Vagina (tissue), 2 donors: ENCODE measurements around the gene CYP20A1. TPM values are rescaled to one million over a fixed set of nuclear protein-coding genes. Genes with fewer than 3 reads are reported as not detected.
A peak's percentile ranks its signal among the peaks of the same experiment; 100 is the strongest.

Source experiments
- DNase-seq, 2 donors: peaks; one replicate each; pipeline ENCODE4 v3.0.0-alpha.2; 2017; ENCODE audit errors: extremely low spot score in 2 of 2
- H3K27ac ChIP-seq: fragments of 200-600 bp; sonication (generic); one replicate; pipeline ENCODE4 v1.5.1; 2019
- H3K27me3 ChIP-seq: fragments of 200-600 bp; sonication (generic); one replicate; pipeline ENCODE4 v1.5.1; 2019
- H3K36me3 ChIP-seq, 2 donors: fragments of 200-600 bp; sonication (generic); one replicate each; pipeline ENCODE4 v1.5.1; 2017 to 2019
- H3K4me1 ChIP-seq: fragments of 200-600 bp; sonication (generic); one replicate; pipeline ENCODE4 v1.5.1; 2019
- H3K4me3 ChIP-seq, 2 donors: fragments of 200-600 bp; sonication (generic); 1 replicate in 1 of 2; 2 replicates in 1 of 2; pipeline ENCODE4 v1.5.1; 2016 to 2019
- H3K9me3 ChIP-seq: fragments of 200-600 bp; sonication (generic); one replicate; pipeline ENCODE4 v1.5.1; 2019
- POLR2A ChIP-seq, 2 donors: fragments of 450-650 bp; IDR thresholded peaks; one replicate each; pipeline ENCODE4 v1.6.1; 2017; ENCODE audit warnings: antibody characterized with exemption in 2 of 2, mild to moderate bottlenecking in 2 of 2, moderate library complexity in 2 of 2
- POLR2AphosphoS5 ChIP-seq, 2 donors: sonication (generic); formaldehyde crosslinking; IDR thresholded peaks; one replicate each; pipeline ENCODE4 v1.9.0; 2017; ENCODE audit warnings: antibody characterized with exemption in 2 of 2, mild to moderate bottlenecking in 2 of 2, low read depth in 1 of 2; ENCODE audit not compliant: insufficient read depth in 1 of 2
- intact Hi-C: fragments of 100-400 bp; cut with DNase I; formaldehyde crosslinking; loops from one replicate; pipeline ENCODE4 v1.15.1; 2023
- total RNA-seq: library from RNA; depleted of rRNA; stranded (reverse); fragments of >200 nt; gene quantifications from one replicate; pipeline ENCODE4 v1.2.3, GENCODE V29; 2016
- TF ChIP-seq, protein P1 (sequence below), 3 experiments: fragments of 450-650 bp in 2 of 3; fragments of 200-600 bp in 1 of 3; sonication (generic) in 1 of 3; IDR thresholded peaks; one replicate each; pipeline ENCODE4 v1.5.1; 2017 to 2019; ENCODE audit warnings: antibody characterized with exemption in 3 of 3, mild to moderate bottlenecking in 2 of 3, moderate library complexity in 2 of 3

CYP20A1 gene
- total RNA-seq, 1 donor from 2014 or later: 19.4 TPM

- Histone ChIP-seq H3K9me3 (no peaks in the 10 kb centered on the region), H3K36me3 (no peaks in the 10 kb centered on the region), H3K27me3 (no peaks in the 10 kb centered on the region), H3K4me3 (peak overlapping the region in 1 of 2 donors; percentile 74), H3K27ac (peak overlapping the region; percentile 93), H3K4me1 (peaks cover 30% of the 10 kb centered on the region)
- TF ChIP-seq POLR2A (IDR thresholded peaks at IDR 0.05) (no peak), POLR2AphosphoS5 (IDR thresholded peaks at IDR 0.05; ENCODE audit: insufficient read depth in 1 of 2, low read depth in 1 of 2) (no peak)
- TF ChIP-seq, protein P1, sequence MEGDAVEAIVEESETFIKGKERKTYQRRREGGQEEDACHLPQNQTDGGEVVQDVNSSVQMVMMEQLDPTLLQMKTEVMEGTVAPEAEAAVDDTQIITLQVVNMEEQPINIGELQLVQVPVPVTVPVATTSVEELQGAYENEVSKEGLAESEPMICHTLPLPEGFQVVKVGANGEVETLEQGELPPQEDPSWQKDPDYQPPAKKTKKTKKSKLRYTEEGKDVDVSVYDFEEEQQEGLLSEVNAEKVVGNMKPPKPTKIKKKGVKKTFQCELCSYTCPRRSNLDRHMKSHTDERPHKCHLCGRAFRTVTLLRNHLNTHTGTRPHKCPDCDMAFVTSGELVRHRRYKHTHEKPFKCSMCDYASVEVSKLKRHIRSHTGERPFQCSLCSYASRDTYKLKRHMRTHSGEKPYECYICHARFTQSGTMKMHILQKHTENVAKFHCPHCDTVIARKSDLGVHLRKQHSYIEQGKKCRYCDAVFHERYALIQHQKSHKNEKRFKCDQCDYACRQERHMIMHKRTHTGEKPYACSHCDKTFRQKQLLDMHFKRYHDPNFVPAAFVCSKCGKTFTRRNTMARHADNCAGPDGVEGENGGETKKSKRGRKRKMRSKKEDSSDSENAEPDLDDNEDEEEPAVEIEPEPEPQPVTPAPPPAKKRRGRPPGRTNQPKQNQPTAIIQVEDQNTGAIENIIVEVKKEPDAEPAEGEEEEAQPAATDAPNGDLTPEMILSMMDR (IDR thresholded peaks at IDR 0.05): no peak
- intact Hi-C loops: no loop called here
- no peak for DNase-seq
Measured at GRCh38 chr2:203237346-203238238, 1.2 kb upstream of the CYP20A1 start.

GRCh38 chr2:203238292-203238703 lies 520 bp upstream of the CYP20A1 start:
- no peaks in the 10 kb centered on the region for H3K9me3 ChIP-seq
- no peaks in the 10 kb centered on the region for H3K36me3 ChIP-seq
- peak overlapping the region; percentile 93 for H3K27ac ChIP-seq
- peaks cover 30% of the 10 kb centered on the region for H3K4me1 ChIP-seq
- DNase-seq: no peak
- TF ChIP-seq POLR2A (IDR thresholded peaks at IDR 0.05) (no peak), POLR2AphosphoS5 (IDR thresholded peaks at IDR 0.05; ENCODE audit: insufficient read depth in 1 of 2, low read depth in 1 of 2) (no peak)
- TF ChIP-seq, protein P1 (IDR thresholded peaks at IDR 0.05): no peak
- H3K4me3 ChIP-seq: peak overlapping the region; percentile 74 to 87
- no peaks in the 10 kb centered on the region for H3K27me3 ChIP-seq
- intact Hi-C loops: no loop called here

DNA sequence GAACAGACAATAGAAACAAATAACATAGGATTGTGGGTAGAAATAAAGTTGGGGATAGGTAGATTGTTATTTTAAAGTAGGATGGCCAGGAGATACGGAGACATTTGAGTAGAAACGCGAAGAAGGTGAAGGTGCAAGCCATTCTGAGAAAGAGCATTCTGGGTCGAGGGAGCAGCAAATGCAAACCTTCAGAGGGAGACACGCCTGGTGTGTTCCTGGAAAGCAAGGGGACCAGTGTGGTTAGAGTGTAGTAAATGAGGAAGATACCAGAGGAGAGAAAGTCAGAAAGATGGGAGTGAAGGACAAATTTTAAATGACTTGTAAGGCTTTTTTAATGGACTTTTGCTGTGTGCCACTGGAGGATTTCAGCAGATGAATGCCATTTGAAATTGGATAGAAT lies 1.7 kb downstream of the CYP20A1 start:
- intact Hi-C loops: no loop called here
- H3K4me3 ChIP-seq: peak overlapping the region; percentile 74 to 87
- H3K27ac ChIP-seq: no peak overlapping the region
- peaks cover 0 to 8% of the 10 kb centered on the region in 2 donors for H3K36me3 ChIP-seq
- no peak for TF ChIP-seq POLR2AphosphoS5 (IDR thresholded peaks at IDR 0.05; ENCODE audit: insufficient read depth in 1 of 2, low read depth in 1 of 2)
- TF ChIP-seq POLR2A (IDR thresholded peaks at IDR 0.05): no peak
- no peak for DNase-seq
- no peaks in the 10 kb centered on the region for H3K27me3 ChIP-seq
- no peaks in the 10 kb centered on the region for H3K9me3 ChIP-seq
- H3K4me1 ChIP-seq: peaks cover 30% of the 10 kb centered on the region

- no peak for DNase-seq
- intact Hi-C loops: no loop called here
Measured at GRCh38 chr2:203242518-203242917, 3.7 kb downstream of the CYP20A1 start.

GRCh38 chr2:203246646-203247045 lies 7.8 kb downstream of the CYP20A1 start:
- TF ChIP-seq, protein P1 (IDR thresholded peaks at IDR 0.05): no peak
- TF ChIP-seq POLR2AphosphoS5 (IDR thresholded peaks at IDR 0.05; ENCODE audit: insufficient read depth in 1 of 2, low read depth in 1 of 2): no peak
- Histone ChIP-seq H3K4me1 (peaks cover 3% of the 10 kb centered on the region), H3K4me3 (no peak overlapping the region), H3K27ac (no peak overlapping the region), H3K36me3 (peaks cover 0 to 27% of the 10 kb centered on the region in 2 donors), H3K9me3 (no peaks in the 10 kb centered on the region), H3K27me3 (no peaks in the 10 kb centered on the region)
- intact Hi-C loops: no loop called here
- no peak for DNase-seq

More at GRCh38 chr2:203242518-203242917, 3.7 kb downstream of the CYP20A1 start:
- Histone ChIP-seq H3K27me3 (no peaks in the 10 kb centered on the region), H3K27ac (no peak overlapping the region), H3K4me3 (no peak overlapping the region), H3K36me3 (peaks cover 0 to 15% of the 10 kb centered on the region in 2 donors), H3K9me3 (no peaks in the 10 kb centered on the region), H3K4me1 (peaks cover 30% of the 10 kb centered on the region)
- no peak for TF ChIP-seq POLR2A (IDR thresholded peaks at IDR 0.05)
- TF ChIP-seq, protein P1 (IDR thresholded peaks at IDR 0.05): no peak
- no peak for TF ChIP-seq POLR2AphosphoS5 (IDR thresholded peaks at IDR 0.05; ENCODE audit: insufficient read depth in 1 of 2, low read depth in 1 of 2)
